ENCODE data around the gene GSG1L. TPM values are rescaled to one million over a fixed set of nuclear protein-coding genes. Genes with fewer than 3 reads are reported as not detected.

The GSG1L gene
- total and polyA plus RNA-seq, 12 donors: 0.11 TPM; not detected in 11

GRCh38 chr16:28039493-28039892, 24.0 kb downstream of the GSG1L start:
- WGBS, 4 donors: 86 to 93% (median 91%) methylated on average over 10 of the region's 10 CpGs
- DNase-seq: no peak
- H3K9me3 ChIP-seq (replicated peaks in 1 of 3): no peaks in the 10 kb centered on the region
- no peaks in the 10 kb centered on the region for H3K36me3 ChIP-seq (replicated peaks in 1 of 2)
- H3K4me1 ChIP-seq (replicated peaks in 1 of 2): no peaks in the 10 kb centered on the region
- no peak overlapping the region for H3K27ac ChIP-seq
- no peaks in the 10 kb centered on the region for H3K27me3 ChIP-seq
- intact Hi-C loops (cut with DNase I): no loop called here
- TF ChIP-seq, protein P1, sequence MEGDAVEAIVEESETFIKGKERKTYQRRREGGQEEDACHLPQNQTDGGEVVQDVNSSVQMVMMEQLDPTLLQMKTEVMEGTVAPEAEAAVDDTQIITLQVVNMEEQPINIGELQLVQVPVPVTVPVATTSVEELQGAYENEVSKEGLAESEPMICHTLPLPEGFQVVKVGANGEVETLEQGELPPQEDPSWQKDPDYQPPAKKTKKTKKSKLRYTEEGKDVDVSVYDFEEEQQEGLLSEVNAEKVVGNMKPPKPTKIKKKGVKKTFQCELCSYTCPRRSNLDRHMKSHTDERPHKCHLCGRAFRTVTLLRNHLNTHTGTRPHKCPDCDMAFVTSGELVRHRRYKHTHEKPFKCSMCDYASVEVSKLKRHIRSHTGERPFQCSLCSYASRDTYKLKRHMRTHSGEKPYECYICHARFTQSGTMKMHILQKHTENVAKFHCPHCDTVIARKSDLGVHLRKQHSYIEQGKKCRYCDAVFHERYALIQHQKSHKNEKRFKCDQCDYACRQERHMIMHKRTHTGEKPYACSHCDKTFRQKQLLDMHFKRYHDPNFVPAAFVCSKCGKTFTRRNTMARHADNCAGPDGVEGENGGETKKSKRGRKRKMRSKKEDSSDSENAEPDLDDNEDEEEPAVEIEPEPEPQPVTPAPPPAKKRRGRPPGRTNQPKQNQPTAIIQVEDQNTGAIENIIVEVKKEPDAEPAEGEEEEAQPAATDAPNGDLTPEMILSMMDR (IDR thresholded peaks at IDR 0.05): no peak
- no peak for TF ChIP-seq POLR2A (IDR thresholded peaks at IDR 0.05)
- H3K4me3 ChIP-seq: no peak overlapping the region

- Histone ChIP-seq H3K27me3 (no peaks in the 10 kb centered on the region), H3K27ac (no peak overlapping the region), H3K36me3 (replicated peaks in 1 of 2) (no peaks in the 10 kb centered on the region), H3K4me1 (replicated peaks in 1 of 2) (no peaks in the 10 kb centered on the region), H3K4me3 (no peak overlapping the region), H3K9me3 (replicated peaks in 1 of 3) (no peaks in the 10 kb centered on the region)
- DNase-seq: no peak
- intact Hi-C loops (cut with DNase I): no loop called here
- 80 to 85% (median 81%) methylated on average over 12 of the region's 12 CpGs for WGBS, 4 donors
- no peak for TF ChIP-seq POLR2A (IDR thresholded peaks at IDR 0.05)
- TF ChIP-seq, protein P1 (IDR thresholded peaks at IDR 0.05): no peak
These were observed 25.1 kb downstream of the GSG1L start for GRCh38 chr16:28038409-28038808.

DNA sequence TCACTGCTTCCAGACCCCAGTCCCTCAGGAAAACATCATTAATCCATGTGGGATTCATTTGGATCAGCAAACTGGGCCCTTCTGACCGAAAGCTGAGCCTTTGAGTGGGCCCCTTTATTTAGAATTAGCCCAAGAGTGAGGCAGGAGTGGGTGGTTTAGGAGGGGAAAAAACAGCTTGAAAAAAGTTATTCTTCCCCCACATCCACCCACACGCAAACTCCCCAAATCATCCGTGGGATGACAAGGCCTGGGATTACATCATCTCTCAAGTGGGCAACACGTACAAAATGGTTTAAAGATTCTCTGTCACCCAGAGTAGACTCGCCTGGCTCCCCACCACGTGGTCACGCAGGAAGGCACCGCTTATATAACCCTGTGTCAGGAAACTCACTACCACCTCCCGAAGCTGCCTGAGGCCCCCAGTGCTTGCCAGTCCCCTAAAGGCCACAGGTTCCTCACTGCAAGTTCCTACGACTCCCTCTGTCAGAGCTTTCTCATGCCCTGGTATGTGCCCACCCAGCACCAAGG, 27.6 kb downstream of the GSG1L start:
- TF ChIP-seq, protein P1 (IDR thresholded peaks at IDR 0.05): no peak
- TF ChIP-seq POLR2A (IDR thresholded peaks at IDR 0.05): no peak
- Histone ChIP-seq H3K4me3 (no peak overlapping the region), H3K4me1 (replicated peaks in 1 of 2) (no peaks in the 10 kb centered on the region), H3K27me3 (no peaks in the 10 kb centered on the region), H3K27ac (no peak overlapping the region), H3K9me3 (replicated peaks in 1 of 3) (no peaks in the 10 kb centered on the region), H3K36me3 (replicated peaks in 1 of 2) (no peaks in the 10 kb centered on the region)
- 51 to 58% (median 52%) methylated on average over 10 of the region's 10 CpGs for WGBS, 4 donors
- intact Hi-C loops (cut with DNase I): no loop called here
- DNase-seq: no peak

GRCh38 chr16:28033870-28034269, 29.6 kb downstream of the GSG1L start:
- no peaks in the 10 kb centered on the region for H3K27me3 ChIP-seq
- intact Hi-C loops (cut with DNase I): no loop called here
- no peak overlapping the region for H3K4me3 ChIP-seq
- H3K36me3 ChIP-seq (replicated peaks in 1 of 2): no peaks in the 10 kb centered on the region
- TF ChIP-seq, protein P1 (IDR thresholded peaks at IDR 0.05): no peak
- no peak for TF ChIP-seq POLR2A (IDR thresholded peaks at IDR 0.05)
- no peak for DNase-seq
- H3K9me3 ChIP-seq (replicated peaks in 1 of 3): no peaks in the 10 kb centered on the region
- WGBS, 4 donors: 85 to 87% (median 87%) methylated on average over 4 of the region's 4 CpGs
- no peaks in the 10 kb centered on the region for H3K4me1 ChIP-seq (replicated peaks in 1 of 2)
- no peak overlapping the region for H3K27ac ChIP-seq

All from adrenal gland (tissue), 12 donors.